ENCODE measurements around the gene NLK. TPM values are rescaled to one million over a fixed set of nuclear protein-coding genes. Genes with fewer than 3 reads are reported as not detected.

The NLK gene
- total RNA-seq, 1 donor from 2014 or later, result 31.9 TPM

DNA sequence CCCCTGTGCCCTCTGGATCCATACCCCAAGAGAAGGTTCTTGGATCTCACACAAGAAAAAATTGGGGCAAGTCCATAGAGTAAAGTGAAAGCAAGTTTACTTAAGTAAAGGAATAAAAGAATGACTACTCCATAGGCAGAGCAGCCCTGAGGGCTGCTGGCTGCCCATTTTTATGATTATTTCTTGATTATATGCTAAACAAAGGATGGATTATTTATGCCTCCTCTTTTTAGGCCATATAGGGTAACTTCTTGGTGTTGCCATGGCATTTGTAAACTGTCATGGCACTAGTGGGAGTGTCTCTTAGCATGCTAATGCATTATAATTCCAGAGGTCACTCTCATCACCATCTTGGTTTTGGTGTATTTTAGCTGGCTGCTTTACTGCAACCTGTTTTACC lies 70.8 kb downstream of the NLK start:
- DNase-seq (ENCODE audit: low read depth in 2 of 2), result no peak

DNA sequence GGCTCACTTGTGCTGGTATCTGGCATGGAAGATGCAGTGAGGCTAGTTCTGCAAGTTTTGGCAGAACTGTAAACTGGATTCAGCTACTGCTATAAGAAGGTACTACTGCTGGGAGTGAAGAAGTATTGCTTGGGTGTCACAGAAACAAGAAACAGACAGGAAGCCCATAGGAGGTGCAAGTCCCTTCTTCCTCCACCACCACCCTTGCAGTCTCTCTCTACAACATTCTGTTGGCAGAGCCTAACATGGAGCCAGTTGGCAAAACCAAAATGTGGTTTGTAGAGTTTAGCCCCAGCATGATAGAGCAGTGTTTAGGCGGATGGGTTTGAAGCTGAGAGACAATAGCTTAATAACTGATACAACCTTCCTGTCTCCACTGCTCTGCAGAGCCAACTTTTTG lies 72.6 kb downstream of the NLK start:
- DNase-seq (ENCODE audit: low read depth in 2 of 2), result no peak

DNA sequence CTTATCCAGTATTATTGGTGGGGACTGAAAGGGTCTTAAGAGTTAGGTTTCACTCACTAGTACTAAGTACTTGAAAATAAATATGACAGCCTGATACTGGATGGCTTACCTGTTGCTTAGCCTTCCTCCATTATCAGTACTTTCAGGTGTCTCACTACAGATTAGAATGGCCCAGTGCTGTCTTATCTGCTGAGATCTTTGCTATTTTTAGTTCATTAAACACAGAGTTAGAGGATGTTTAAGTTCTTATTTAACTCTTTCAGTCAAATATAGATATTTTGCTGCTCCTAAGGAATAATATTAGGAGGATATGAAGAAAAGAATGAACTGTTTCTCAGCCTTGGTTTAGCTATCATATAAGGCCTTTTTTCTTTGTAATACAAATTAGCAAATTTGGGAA lies 74.8 kb downstream of the NLK start:
- DNase-seq (ENCODE audit: low read depth in 2 of 2), result no peak

DNA sequence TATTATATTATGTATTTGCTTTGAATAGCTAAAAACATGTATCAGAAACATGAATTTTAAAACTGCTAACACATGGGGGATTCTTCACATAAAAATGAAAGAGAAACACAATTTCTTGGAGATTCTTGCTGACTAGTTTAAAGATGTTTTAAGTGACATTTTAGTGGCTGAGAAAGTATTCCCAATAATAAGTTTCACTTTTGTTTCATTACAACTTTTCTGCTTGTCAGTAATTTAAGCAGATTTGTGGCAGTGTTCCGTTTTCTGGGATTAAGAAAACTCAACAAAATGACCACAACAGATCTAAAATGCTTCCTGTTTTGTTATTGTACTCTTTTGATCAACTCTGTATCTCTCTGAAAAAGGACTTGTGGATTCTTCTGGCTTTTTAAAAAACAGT lies 75.9 kb downstream of the NLK start:
- peak in 1 of 2 donors; percentile 16 for DNase-seq (ENCODE audit: low read depth in 2 of 2)

DNA sequence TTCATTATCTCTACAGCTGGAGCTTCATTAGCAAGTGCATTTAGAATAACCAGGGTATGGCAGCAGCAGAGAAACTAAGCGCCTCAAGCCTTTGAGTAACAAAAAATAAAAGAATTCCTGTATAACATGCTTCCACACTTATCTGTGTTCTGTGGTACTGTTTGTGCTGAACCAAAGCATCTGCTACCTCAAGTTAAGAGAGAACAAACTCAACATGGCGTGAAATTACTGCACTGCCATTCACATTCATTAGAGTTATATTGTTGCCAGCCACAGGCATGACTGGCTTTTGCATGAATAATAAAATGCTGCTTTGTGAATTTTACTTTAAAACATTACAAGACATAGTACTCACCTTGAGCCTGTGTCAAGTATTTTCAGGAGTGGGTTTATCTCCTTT lies 76.6 kb downstream of the NLK start:
- no peak for DNase-seq (ENCODE audit: low read depth in 2 of 2)

DNA sequence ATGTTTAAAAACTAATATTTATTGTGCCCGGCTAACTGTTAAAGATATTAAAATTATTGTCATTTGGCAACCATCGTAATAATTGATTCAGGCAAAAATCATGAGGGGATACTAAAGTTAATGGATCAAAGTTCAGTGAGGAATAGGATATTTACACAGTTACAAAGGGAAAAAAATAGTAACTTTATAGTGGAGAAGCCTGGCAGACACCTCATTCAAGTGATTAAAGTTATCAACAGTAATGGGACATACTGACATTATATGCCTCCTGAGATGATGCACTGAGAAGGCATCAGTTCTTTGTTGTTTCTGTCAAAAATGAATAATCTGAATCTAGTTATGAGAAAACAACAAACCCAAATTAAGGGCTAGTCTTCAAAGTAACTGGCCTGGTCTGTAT lies 77.1 kb downstream of the NLK start:
- no peak for DNase-seq (ENCODE audit: low read depth in 2 of 2)

DNA sequence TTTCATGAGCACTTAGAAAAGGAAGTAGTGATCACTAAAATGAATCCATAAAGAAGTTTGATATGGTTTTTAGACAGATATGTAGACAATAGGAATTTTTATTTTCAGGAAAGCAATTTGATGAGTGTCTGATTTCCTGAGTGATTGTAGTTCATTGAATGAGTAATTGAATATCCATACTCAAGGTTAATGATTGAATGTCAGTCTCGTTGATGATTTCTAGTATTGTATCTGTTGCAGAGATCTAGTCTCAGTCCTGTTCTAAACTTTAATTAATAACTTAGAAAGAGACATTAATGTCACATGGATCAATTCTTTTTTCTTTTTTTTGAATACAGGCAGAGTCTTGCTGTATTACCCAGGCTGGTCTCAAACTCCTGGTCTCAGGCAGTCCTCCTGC lies 78.3 kb downstream of the NLK start:
- no peak for DNase-seq (ENCODE audit: low read depth in 2 of 2)

DNA sequence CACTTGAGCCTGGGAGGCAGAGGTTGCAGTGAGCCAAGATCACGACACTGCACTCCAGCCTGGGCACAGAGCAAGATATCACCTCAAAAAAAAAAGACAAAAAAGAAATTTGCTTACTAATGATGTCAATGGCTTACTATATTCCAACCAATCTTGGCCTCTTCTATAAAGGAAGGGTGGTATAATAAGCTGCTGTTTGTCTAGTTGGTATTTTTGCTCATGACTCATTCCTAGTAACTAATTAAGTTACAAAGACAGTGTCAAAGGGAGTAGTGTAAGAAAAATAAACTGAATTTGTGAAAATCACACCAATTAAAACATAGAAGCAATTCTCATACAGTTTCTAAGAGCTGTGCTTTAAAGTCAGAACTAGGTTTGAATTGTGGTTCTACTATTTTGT lies 82.5 kb downstream of the NLK start:
- peak in 1 of 2 donors; percentile 22 for DNase-seq (ENCODE audit: low read depth in 2 of 2)

DNA sequence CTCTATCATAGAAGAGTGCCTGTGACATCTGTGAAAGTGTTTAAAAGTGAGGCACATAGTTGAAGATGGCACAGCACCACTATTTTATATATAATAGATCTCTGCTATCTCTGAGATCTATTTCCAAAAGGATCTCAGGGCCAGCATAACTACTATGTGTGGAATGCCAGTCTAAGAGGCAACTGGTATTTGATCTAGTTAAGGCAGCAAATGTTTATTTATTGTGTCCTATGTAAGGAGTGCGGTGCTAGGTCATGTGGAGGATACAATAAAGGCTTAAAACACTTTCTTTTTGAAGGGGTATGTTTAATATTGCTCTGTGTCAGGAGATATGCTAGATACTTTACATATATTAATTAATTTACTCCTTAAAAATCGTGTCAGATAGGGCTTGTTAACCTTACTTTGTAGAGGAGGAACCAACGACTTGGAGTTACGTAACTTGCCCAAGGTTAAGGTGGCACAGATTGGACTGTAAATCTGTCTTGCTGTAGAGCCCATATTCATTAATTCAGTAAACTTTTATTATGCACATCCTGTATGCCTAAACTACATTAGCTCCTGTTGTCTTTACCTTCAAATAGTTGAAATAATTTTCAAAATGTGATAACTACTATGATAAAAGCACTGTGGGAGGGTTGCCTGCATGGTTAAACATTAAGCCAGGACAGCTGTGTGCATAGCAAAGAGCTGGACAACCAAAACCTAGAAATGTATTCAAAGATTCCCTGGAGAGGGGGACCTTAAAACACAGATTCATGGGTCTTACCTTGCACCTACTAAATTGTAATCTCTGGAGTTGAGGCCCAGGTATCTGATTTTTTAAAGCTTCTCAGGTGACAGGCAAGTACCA lies 83.3 kb downstream of the NLK start:
- DNase-seq (ENCODE audit: low read depth in 2 of 2), result no peak

DNA sequence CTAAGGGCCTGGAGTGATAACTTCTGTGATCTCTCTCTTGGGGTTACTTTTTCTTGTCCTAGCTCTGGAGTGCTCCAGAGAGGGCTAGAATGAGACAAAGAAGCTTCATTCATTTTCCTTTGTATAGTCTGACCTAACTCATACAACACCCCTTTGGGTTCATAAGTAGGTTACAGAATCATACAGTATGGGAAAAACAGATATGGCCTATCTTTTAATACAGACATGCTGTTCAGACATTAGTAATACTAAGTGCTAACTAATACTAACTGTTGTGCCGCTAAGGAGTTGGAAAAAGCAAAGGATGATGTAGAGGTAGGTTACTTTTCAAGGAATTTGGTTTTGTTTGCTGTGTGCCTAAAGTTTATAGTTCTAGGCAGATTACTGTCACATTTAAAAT lies 84.7 kb downstream of the NLK start:
- no peak for DNase-seq (ENCODE audit: low read depth in 2 of 2)

DNA sequence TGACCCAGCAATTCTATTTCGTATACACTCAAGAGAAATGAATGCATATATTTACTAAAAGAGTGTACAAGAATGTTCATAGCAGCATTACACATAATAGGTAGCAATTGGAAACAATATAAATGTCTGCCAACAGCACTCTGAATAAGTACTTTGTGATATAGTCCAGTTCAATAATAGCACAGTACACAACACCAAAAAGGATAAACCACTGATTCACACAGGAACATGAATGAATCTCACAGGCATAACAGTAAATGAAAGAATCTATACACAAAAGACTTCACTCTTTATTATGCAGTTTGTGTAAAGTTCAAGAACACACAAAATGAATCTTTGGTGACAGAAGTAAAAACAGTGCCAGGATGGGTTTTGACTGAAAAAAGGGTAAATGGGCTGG lies 86.3 kb downstream of the NLK start:
- no peak for DNase-seq (ENCODE audit: low read depth in 2 of 2)

DNA sequence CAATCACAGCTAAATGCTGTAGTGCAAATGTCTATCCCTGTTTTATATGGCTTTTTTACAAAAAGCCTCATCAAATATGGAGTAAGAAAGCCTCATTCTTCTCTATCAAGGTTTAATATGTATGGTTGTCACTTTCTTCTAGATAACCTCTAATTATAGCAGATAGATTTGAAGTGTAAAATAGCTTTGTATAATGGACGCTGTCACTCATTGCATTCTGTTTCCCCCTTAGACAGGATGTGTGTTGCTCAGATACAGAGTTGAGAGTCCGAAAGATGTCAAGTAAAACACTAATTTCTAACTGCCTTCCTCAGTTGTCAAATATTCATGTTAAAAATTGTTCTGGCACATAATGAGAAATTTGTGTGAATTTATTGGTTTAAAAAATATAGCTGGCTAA lies 88.0 kb downstream of the NLK start:
- DNase-seq (ENCODE audit: low read depth in 2 of 2), result no peak

DNA sequence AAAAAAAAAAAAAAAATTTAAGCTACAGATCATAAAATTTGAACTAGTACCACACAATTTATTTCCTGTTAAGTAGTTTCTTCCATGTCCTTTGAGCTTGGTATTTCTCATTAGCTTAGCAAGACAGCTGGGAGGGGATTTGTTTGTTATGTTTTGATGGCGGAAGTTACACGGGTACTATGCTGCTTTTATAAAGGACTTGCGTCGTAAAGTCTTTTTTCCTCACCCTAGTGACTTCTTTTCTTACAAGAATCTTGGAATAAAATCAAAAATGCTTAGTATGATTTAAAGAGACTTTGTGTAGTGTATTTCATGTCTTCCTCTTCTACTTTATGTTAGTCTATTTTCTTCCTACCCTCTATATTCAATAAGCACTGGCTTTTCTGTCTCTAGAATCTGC lies 89.1 kb downstream of the NLK start:
- peak in 1 of 2 donors; percentile 70 for DNase-seq (ENCODE audit: low read depth in 2 of 2)

DNA sequence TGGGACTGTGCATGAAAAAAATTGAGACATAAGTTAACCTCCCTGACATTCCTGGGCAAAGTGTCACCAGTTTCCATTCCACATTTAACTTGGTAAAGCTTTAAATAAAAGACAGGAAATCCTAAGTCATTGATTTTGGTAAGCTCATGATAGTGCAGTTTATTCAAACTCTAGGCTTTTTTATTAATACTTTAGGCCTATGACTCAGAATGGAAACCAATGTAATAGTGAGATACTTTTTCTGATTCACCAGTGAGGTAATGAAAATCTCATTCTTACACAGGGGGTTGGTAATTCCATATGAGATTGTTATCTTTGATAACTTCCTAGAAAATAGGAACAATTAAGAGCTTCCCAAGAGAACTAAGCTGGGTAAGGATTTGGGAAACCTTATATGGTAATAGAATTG lies 91.1 kb downstream of the NLK start:
- peak; percentile 82 to 93 for DNase-seq (ENCODE audit: low read depth in 2 of 2)

DNA sequence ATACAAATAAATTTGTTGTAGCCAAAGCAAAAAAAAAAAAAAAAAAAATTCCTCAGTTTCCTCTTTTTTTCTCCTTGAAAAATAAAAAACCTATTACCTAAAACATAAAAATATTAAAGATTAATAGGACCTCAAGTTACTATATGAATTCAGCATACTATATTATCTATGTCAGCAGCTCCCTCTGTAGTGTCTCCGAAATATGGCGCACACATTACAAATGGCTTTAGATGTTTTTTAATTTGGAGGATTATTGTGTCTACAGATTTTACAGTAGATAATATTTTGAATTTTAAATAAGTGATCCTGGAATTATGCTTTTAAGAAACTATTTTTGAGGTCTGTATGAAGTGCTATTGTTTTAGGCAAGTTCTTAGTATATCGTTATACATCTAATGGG lies 94.4 kb downstream of the NLK start:
- DNase-seq (ENCODE audit: low read depth in 2 of 2), result no peak

DNA sequence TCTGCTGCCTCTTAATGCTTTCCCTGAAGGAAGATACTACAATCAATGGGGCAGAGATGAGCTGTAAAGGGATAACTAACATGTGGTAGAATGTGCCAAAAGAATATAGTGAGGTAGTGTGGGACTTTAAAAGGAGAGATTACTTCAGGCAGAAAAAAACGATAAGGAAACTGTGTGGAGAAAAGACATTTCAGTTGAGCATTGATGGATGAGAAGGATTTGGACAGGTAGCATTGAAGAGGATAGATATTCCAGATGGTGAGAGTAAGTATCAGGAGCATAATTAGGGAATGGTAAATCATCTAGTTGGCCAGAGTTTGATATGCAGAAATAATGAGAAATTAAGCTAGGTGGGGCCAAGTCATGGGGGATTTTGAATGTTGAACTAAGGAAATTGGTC lies 97.3 kb downstream of the NLK start:
- DNase-seq (ENCODE audit: low read depth in 2 of 2), result no peak

DNA sequence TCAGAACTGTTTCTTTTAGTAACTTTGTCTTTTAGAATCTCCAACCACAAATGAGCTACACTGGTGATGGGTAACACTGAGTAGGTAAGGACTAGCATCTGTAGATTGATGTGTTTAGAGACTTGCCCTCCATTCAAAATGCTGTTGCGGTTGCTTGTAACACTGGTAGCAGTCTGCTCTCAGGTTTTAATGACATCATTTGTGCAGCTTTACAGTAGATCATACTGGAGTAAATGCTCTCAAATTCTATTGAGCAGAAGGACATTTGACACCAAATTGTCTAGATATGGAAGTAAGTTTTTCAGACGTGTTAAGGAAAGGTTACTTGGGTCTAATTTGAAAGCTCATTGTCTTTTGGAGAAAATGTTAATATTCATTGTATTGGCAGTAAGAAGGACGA lies 98.8 kb downstream of the NLK start:
- DNase-seq (ENCODE audit: low read depth in 2 of 2), result no peak

DNA sequence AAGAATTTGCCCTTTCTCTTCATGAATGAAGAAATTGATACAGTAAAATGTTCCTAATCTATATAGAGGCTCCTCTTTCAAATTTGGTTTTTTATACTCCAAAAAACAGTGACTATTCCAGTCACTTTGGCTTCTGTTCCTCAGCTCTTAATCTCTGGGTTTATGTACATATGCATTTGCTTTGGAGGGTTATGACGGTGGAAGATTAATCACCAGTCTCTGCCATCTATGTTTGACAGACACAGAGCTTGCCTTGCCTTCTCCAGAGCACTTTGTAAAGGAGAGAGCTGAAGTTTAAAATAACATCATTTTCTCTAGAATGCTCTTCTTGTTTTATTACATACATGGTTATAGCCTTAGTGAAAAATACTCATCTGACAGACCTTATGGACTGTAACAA lies 99.3 kb downstream of the NLK start:
- no peak for DNase-seq (ENCODE audit: low read depth in 2 of 2)

DNA sequence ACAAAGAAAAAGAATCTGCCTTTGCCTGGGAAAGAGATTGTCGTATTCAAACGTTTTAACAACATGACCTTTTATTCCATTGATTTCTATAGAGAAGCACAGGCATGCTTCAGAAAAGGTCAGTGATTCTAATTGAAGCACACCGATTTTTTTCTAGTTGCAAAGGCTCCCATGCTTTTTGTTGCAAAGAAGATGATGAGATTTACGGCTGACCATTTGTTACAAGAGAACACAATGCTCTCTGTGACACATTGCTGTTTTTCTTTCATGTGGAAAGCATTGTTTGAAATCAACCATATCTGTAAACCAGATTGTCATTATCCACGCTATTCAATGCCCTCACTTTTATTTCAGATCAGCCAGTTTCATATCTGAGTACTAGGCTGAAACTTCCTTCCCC lies 99.8 kb downstream of the NLK start:
- peak in 1 of 2 donors; percentile 3 for DNase-seq (ENCODE audit: low read depth in 2 of 2)

DNA sequence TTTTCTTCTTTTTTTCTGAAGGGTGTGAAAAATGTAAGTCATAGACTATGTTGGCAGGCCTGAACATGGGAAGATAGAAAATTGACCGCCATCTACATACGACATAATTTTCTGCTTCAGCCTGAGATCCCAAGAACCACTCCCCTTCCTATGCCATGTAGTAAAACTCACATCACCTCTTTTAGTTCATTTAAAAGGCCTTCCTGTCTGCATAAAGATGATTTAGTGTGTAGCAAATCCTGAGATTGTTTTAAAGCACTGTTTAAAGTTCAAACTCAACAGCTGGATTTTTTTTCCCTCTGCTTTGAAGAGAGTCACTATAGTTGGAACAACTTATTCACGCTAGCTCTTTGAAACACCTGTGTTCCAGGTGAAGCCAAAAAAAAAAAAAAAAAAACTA lies 101.5 kb downstream of the NLK start:
- DNase-seq (ENCODE audit: low read depth in 2 of 2), result no peak

DNA sequence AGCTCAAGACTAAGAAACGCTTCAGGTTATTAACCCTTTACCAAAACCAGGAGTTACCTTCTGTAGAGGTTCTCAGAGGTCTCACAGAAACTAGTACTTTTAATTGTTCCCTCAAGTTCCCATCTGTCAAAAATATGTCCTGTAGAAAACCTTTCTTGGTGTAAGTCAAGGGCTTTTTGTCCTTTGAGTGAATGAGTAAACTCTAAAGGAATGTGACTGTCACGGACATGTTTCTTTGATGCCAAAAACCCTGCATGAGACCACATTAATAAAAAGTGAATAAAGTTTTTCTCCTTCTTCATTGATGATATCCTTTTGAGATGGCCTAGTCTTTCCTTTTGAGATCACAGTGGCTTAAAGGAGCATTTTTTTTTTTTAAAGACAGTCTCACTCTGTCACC lies 102.9 kb downstream of the NLK start:
- DNase-seq (ENCODE audit: low read depth in 2 of 2), result peak in 1 of 2 donors; percentile 52

DNA sequence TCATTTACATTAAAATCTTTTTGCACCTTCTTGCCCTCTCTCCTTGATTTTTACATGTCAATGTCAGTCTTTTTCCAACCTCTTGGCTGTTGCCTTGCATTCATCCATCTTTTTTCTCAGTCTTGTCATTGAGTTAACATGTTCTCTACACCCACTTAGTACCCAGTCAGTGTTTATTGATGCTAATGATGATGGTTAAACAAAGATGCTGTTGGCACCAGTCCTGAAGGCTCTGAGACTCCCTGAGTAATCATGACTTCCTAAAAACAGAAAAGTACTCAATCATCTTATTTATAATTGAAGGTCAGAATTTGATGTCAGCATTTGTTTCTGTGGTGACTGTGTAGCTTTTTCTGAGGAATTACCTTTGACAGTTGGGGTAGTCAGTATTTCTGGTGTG lies 104.5 kb downstream of the NLK start:
- DNase-seq (ENCODE audit: low read depth in 2 of 2), result peak in 1 of 2 donors; percentile 88

DNA sequence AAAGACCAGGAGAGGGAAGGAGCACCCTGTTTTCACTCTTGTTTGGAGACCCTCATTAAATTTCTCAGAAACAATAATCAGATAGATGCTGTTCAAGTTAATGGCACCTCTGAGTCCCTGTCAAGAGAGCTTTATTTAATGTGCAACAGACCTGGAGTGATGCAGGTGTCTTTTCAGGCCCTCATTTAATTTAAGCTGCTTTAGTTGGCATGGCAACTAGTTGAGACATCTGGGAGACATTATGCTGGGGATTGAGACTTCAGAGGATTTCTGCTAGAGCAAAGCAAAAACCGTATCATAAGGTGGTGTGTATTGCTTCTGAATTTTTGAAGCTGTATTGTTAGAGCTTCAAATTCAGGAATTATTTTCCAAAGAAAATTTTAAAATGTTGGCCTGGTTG lies 108.5 kb downstream of the NLK start:
- DNase-seq (ENCODE audit: low read depth in 2 of 2), result no peak

DNA sequence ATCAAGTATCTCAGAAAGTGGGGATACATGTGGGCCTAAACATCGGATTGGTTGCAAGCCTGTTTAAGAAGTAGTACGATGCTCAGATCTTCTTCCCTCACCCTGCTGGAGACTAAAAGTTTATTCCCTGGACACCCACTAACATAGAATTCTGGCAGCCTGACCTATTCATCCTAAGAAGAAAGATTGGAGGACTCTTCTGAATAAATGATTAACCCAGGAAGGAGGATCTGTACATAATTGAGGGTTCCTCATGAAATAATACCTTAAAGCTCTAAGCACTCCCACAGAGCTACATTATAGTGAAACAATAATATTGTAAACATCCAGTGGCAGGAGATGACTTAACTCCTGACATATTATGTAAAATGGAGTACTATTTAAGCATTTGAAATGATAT lies 111.7 kb downstream of the NLK start:
- no peak for DNase-seq (ENCODE audit: low read depth in 2 of 2)
